WI38 (cell line): ENCODE data around the gene CPEB3.
A peak's percentile ranks its signal among the peaks of the same experiment; 100 is the strongest.

Experiments
- H3K4me3 ChIP-seq: 2 replicates; pipeline ENCODE4 v1.5.1; 2011; ENCODE audit warnings: low read depth, mild to moderate bottlenecking, control low read depth, low read length
- TF ChIP-seq, protein P1 (sequence below): IDR thresholded peaks from 2 replicates; pipeline ENCODE4 v1.5.1; 2012; ENCODE audit warnings: low read depth, mild to moderate bottlenecking, control low read depth, low read length

The CPEB3 gene

DNA sequence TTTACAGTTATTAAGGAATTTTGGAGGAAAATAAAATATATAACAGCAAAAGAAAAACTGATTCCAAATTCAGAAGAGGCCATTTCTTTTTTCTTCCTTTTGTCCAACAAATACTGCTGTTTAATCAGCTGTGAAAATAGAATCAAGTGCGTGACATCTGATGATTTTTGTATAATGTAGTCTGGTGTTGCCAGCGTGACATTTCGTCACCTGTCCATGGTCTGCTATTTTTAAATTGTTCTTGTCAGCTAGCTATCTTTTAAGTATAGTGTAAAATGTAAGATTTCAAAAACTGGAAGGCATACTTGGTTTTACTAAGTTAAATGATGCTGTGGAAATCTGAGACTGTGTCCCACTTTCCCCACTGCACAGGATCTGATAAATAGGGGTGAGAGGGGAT, 105.9 kb downstream of the CPEB3 start:
- TF ChIP-seq, protein P1, sequence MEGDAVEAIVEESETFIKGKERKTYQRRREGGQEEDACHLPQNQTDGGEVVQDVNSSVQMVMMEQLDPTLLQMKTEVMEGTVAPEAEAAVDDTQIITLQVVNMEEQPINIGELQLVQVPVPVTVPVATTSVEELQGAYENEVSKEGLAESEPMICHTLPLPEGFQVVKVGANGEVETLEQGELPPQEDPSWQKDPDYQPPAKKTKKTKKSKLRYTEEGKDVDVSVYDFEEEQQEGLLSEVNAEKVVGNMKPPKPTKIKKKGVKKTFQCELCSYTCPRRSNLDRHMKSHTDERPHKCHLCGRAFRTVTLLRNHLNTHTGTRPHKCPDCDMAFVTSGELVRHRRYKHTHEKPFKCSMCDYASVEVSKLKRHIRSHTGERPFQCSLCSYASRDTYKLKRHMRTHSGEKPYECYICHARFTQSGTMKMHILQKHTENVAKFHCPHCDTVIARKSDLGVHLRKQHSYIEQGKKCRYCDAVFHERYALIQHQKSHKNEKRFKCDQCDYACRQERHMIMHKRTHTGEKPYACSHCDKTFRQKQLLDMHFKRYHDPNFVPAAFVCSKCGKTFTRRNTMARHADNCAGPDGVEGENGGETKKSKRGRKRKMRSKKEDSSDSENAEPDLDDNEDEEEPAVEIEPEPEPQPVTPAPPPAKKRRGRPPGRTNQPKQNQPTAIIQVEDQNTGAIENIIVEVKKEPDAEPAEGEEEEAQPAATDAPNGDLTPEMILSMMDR: no peak
- H3K4me3 ChIP-seq: no peak overlapping the region

DNA sequence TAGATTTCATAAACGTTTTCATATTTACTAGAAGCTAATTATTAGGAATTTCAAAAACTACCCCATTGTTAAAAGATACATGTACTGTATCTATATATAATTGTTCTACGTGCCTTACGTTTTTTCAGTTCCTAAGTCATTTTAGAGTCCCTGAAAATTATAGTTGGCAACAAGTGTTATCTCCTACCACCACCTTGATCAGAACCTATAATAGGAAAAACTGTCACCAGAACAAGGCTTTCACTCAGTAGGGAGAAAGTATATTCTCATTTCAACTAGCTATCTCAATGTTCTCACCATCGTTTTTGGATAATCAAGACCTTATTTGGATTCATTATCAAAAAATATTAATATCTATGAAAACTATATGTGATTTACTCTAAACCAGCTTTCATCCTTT, 107.7 kb downstream of the CPEB3 start:
- TF ChIP-seq, protein P1: no peak
- no peak overlapping the region for H3K4me3 ChIP-seq

DNA sequence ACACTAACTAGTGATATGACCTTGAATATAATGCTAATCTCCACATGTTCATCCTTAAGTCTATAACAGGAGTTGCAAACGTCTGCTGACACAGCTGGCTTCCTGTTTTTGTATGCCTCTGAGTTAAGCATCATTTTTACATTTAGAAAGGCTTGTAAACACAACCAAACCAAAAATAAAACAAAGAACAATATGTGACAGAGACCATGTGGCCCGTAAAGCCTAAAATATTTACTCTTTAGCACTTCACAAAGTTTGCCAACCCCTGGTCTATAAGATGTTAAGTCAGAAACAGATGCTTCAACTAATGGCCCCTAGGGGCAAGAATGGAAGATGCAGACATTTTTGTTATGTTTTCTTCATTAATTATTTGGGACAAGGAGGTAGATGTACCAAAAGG, 109.3 kb downstream of the CPEB3 start:
- H3K4me3 ChIP-seq: no peak overlapping the region
- TF ChIP-seq, protein P1: 0 out of 2 replicates have a peak, but pooled peaks have one; percentile 20

DNA sequence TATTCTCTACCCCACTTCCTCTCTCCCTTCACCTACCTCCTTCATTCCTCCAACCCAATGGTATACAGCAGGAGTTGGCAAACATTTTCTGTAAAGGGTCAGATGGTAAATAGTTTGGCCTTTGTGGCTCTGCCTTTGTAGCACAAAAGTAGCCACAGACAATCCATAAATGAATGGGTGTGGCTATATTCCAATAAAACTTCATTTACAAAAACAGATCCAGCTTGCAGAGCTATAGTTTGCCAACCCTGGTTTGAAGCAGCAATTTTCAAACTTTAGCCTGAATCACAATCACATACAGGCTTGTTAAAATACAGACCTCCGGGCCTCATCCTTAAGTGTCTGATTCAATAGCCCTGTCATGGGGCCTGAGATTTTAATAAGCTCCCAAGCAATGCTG, 110.5 kb downstream of the CPEB3 start:
- H3K4me3 ChIP-seq: no peak overlapping the region
- TF ChIP-seq, protein P1: no peak

DNA sequence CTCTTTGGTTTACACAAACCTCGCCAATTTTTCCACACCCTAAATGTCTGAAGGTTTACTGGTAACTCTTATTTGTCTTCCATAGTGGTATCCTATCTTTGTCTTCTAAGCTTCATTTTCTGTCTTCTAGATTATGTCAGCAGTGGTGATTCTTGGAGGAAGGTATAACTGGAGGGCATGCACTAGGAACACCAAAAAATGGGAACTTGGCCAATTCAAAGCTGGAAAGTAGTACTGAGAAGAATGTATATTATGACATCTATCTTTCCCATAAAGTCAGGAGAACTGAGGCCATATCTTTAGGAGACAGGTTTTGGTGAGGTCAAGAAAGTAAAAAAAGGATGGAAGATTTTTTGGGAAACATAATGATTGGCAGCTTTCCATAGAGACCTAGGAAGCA, 113.3 kb downstream of the CPEB3 start:
- TF ChIP-seq, protein P1: no peak
- no peak overlapping the region for H3K4me3 ChIP-seq

DNA sequence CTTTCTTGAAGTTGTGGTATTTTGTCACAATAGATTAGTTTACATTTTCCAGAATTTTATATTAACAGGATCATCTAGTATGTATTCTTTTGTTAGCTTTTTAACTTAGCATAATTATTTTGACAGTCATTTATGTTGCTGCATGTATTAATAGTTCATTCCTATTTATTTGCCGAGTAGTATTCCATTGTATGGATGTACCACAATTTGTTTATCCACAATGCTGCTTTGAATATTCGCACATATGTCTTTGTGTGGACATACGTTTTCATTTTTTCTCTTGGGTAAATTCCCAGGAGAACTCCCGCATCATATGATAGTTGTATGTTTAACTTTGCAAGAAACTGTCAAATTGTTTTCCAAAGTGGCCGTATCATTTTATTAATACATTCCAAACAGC, 115.7 kb downstream of the CPEB3 start:
- H3K4me3 ChIP-seq: no peak overlapping the region
- TF ChIP-seq, protein P1: no peak

DNA sequence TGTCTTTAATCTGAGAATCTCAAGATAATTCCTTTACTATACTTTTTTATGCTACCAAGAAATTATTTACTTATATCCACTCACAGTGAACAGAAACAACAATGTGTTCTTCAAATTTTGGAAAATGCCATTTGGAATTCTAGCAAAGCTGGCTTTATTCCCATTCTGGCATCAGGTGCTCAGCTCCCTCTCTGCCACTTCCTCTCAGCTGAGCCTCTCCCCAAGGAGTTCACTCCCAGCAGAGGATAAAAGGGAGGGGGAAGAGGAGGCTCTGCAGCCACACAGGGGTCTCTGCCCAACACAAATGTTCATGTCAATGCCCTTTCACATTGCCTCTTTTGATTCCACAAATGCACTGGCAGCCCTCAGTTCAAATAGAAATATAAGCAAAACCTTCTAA, 116.9 kb downstream of the CPEB3 start:
- no peak overlapping the region for H3K4me3 ChIP-seq
- TF ChIP-seq, protein P1: no peak
